Stimulated activated CD8-positive, alpha-beta memory T cell treated with anti-CD3 and anti-CD28 coated beads, Interleukin-4, amount 100 ng/mL, for 48 hours (primary cell): Measurements from ENCODE around the gene CKLF.
"Not testable (repeated sequence)": the region's sequence is repeated elsewhere in the genome, so short reads cannot be mapped to it uniquely, and the experiment has no call there.

Experiments used
- DNase-seq: peaks from one replicate; pipeline ENCODE4 v3.0.0-alpha.2; 2020

The CKLF gene

DNA sequence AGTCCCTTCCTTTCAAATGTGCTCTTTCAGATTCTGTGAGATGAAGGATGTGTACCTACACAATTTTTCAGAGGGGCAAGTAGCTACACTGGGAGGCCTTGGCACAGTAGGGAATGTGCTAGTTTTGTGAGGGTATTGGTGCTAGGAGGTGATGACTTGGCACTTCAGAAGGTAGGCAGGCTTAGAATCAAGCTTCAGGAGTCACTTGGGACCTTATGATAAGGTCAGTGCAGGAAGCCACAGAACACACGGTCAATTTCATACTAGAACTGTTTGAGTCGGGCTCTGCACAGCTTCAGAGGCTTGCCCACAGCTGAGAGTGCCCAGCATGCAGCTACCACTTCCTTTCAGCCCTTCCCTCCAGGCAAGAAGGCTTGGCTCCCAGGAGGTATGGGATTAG is 20.0 kb downstream of the CKLF start:
- DNase-seq = no peak

DNA sequence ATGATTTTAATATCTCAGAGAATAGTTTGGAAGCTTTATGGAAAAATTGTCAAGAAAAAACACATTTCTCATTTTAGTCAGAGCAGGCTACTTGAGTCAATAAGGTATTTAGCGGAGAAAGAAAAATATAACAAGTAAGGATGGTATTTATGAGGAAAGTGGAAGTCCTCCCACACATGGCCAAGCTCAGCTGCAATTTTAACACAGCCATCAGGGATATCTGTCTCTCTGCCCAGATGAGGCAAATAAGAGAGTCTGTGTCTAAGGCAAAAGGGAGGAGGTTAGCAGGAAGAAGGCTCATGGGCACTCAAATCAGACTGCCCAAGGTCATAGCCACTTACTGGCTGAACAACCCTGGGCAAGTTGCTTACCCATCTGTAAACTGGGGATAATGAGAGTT is 21.7 kb downstream of the CKLF start:
- no peak for DNase-seq

DNA sequence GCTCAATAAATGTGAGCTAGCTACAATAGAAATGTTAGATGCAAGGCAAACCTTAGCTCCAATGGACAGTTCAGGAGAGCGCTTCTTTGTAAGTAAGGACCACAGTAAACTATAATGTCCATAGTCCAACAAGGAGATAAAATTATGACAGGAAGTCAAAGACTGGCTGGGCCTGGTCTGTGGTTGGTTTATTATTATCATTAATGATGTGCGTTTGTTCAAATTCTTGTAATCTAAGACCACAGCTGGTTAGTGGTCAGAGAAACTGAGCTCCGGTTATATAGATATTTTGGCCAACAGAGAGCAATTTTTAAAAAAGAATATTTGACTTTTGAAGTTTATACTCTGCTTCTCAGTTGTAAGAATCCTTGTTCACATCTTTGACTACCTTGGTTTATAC is 22.2 kb downstream of the CKLF start:
- no peak for DNase-seq

DNA sequence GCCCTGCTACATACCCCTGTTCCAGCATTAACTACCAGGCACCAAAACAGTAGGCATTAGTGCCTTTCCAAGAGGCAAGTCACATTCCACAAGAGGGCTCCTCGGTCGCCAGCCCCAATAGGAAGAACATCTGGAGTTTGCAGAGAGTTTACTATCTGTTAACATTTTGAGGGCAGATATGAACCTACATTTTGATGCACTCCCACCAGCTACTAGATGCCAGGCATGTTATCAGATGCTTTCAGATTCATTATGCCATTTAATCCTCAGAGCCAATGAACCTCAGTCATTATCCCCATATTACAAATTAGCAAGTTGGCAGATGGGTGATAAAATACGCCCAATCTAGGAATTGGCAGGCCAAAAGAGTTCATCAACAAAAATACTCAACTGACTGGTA is 22.7 kb downstream of the CKLF start:
- DNase-seq = no peak

DNA sequence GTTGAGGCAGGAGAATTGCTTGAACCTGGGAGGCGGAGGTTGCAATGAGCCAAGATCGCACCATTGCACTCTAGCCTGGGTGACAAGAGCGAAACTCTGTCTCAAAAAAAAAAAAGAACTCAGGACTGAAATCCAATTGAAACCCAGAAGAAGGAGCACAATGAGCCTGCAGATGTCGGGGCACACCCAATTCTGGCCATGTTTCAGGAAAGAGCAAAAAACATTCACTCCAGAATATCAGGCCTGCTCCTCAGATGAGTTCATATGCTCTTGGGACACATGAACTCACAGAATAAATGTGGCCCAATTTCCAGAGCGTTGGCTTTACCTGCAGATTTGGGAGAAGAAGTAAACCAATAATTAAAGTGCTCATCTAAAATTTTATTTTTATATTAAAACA is 23.9 kb downstream of the CKLF start:
- DNase-seq = no peak

DNA sequence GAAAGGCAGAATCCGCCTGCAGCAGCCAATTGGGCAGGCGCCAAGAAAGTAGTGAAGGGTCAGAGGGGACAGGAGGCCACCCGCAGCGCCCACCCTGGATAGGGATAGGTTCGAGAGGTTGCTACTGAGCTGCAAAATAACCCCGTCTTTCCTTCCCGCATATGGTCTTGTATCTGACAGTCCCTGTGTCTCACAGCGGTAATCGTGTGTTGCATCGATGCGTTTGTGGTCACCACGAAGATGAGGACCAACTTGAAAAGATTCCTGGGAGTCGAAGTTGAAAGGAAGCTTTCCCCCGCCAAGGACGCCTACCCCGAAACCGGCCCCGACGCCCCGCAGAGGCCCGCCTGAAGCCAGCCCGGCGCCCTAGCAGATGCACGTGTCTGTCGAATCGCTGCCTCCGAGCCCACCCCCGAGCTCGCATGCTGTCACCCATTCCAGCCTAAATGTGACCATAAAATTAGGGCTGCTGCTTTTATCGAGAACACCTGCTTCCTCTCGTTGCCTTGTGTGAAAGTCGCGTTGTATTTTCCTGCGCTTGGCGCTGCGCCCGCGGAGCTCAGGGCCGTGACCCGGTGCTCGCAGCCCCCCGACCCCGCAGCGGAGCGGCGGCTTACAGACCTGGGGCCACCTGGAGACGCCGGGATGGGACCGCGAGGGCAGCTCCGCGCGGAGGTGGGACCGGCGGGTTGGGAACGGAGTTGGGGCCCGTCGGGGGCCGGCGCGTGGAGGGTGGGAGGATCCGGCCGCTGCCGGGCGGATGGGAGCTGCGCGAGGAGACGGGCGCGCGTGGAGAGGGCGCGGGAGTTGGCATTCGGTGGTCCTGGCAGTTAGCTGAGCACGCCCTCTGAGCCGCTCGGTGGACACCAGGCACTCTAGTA is 26.5 kb downstream of the CKLF start, which contains the start of gene CMTM2:
Gene CMTM2, plus strand, starts transcription at position 813 of the 881 bp plus-strand sequence. CDS start 145 bp downstream, outside the sequence.
- DNase-seq = no peak

DNA sequence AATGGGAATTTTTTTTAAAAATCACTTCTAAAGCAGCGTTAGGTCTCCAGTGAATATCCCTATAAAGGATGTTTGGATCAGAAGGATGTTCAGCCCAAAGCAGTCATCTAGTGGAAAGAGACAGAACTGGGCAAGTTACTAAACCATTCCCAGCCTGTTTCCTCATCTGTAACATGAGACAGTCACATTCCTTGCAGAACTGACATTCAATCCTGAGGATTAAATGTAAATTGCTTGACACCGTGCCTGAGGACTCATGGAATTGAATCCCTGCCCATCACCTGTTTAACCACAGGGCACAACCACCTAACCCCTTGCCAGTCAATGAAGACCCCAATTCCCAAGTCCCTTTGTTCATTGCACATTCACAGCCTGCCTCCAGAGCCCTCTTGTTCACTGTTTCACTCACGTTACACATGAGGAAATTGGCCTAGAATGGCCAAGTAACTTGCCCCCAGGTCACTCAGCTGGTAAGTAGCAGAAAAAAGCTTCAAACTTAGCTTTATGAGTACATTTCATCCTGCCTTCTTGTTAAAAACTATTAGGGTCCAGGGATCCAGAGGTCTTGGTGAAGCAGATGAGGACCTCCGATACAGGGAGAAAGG is 28.3 kb downstream of the CKLF start:
- no peak for DNase-seq

DNA sequence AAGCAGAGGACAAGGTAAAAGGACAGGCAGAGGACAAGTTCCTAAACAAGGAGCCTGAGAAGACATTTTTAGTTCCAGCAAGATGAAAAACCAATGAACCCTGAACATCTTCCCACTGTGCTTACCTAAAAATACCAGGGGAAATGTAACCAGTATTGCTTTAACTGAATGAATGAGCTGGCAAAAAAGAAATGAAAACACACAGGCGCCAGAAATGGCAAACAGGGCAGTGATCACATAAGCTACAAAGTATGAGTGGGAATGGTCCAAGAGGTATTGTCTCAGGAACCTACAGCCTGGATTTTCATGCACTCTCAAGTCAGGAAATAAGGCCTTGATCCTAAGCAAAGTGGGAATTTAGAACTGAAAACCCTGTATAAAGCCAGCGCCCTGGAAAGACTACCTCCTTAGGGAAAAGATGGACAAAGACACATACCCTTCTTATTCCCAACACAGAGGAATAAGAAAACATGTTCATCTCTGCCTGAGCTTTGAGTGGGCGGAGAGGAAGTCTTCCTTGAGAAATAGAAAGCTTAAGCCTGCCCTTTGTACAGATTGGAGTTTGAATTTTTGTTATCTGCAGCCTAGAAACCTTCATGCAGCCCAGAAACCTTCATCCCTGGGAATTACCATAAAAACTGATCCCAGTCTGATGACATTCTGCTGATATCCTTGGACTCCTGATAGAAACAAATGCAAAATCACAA is 29.0 kb downstream of the CKLF start:
- no peak for DNase-seq

DNA sequence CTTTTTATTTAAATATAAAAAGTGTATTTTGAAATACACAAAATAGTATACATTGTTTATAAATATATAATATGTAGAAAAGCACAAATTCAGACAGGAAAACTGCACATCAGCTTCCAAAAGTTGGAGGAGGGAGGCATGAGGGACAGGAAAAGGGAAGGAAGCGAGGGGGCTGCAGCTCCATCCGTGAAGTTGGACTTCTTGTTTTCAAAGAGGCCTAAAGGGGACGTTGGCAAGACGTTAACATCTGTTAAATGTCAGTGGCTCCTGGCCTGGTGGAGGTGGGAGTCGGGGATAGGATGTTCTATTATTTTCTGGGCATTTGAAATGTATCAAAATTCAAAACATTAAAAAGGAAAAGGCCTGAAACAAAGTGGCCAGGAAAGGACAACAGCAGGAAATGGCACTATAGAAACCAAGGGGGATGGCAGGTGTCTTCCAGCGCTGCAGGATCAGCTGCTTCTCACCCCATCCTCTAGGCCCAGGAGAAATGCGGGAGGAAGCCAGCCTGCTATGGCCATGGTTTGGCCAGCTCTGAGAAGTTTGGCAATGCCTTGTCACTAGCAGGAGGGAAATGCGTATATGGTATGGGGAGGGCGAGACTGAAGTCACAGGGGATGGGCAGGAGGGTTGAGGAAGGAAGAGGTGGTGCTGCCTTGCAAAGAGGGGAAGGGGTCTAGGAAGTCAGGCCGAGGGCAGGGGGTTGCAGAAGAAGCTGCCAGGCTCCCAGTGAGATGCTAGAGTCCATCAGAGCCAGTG is 33.3 kb downstream of the CKLF start:
- no peak for DNase-seq

DNA sequence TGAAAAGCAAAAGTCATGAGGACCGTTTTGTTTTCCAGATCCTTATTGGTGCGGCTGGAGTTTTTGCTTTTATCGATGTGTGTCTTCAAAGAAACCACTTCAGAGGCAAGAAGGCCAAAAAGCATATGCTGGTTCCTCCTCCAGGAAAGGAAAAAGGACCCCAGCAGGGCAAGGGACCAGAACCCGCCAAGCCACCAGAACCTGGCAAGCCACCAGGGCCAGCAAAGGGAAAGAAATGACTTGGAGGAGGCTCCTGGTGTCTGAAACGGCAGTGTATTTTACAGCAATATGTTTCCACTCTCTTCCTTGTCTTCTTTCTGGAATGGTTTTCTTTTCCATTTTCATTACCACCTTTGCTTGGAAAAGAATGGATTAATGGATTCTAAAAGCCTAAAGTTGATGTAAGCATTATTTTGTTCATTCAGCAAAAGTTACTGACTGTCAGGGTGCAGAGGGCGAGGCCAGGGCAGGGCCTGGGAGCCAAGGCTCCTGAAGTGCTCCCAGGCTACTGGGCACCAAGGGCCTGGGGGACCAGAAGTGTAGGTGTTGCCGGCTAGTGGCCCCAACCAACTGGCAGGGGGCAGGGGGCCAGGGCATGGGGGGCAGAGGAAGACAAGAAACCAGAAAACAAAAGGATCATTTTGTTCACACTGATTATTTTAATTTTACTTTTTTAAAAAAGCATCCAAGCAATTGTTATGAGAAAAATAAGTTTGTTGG is 35.7 kb downstream of the CKLF start:
- no peak for DNase-seq

DNA sequence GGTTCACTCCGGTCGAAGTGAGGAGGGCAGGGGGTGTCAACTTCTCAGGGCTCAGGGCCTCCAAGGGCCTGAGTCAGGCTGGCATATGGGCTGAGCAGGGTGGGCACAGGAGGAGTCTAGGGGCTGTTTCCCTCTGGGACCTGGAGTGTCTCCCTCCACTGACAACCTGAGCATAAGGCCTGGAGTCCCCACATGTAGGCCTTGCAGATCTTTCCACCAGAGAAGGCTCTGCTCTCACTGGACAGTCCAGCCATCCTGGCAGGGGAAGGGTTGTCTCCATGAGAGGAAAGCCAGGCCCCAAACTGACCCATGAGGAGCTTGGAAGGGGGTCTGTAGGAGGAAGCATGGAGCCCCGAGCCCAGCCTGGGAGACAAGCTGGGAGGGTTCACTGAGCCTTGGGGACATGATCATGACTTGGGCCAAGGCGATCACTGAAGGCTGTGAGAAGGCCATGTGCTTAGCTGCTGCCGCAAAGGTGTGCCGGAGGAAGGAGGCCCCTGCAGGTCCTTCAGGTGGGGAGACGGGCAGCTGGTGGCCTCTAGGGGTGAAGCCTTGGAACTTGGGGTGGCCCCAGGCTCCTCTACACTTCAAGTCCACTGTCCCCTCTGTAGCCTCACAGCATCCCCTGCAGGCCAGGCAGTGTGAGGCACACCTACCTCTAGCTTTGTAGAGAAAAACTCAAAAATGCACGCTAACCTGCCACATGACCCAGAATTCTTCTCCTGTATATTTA is 36.8 kb downstream of the CKLF start:
- DNase-seq = peak; percentile 72

DNA sequence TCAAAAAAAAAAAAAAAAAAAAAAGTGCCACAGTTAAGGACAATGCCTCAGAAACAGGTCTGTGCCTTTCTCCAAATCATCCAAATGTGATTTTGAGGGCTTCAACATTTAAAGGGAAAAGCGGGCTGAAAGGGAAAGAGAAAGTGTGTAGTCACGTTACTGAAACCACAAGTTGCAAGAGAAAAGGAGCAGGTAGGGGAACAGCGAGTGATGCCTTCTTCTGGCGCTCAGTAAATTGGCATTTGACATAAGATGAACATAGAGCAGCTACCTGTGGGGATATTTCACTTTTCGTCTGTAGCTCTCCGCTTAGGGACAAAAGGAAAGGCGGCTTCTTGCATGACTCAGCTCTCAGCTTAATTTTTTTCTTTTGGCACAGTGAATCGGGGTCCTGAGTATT is 37.9 kb downstream of the CKLF start:
- no peak for DNase-seq

DNA sequence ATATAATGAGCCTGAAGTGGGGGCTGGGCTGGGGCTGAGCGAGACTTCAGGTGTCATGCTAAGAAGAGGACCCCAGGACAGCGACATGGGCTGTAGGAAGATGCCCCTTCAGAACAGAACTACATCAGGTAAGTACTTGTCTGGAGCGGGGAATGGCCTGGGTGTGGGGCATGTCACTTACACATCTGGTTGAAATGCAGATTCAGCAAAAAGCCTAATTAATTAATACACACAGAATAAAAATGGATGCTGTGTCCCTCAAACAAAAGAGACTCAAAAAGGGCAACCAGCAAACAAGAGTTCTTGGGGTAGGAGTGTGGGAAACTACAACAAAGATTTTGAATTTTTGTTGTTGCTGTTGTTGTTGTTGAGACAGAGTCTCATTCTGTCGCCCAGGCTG is 38.6 kb downstream of the CKLF start:
- DNase-seq = no peak

DNA sequence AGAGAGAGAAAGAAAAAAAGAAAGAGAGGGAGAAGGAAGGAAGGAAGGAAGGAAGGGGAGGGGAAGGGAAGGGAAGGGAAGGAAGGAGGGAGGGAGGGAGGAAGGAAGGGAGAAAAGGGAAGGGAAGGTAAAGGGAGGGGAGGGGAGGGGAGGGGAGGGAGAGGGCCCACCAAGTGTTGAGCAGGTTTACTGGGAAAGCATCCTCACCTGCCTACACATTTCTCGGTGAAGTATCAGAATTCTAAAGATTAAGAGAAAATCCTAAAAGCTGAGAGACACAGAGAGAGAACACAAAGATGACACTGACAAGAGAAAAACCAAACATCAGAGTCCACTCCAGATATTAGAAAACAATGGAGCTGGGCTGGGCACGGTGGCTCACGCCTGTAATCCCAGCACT is 39.9 kb downstream of the CKLF start:
- DNase-seq = no peak

DNA sequence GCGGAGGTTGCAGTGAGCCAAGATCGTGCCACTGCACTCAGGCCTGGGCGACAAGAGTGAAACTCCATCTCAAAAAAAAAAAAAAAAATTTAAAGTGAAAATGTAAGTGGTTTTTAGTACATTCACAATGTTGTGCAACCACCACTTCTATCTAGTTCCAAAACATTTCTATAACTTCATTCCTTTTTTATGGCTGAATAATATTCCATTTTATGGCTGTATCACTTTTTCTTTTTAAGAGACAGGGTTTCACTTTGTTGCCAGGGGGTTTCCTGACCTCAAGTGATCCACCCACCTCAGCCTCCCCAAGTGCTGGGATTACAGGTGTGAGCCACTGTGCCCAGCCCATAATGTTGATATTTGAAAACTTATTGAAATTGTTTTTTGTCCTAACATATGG is 40.4 kb downstream of the CKLF start:
- no peak for DNase-seq

DNA sequence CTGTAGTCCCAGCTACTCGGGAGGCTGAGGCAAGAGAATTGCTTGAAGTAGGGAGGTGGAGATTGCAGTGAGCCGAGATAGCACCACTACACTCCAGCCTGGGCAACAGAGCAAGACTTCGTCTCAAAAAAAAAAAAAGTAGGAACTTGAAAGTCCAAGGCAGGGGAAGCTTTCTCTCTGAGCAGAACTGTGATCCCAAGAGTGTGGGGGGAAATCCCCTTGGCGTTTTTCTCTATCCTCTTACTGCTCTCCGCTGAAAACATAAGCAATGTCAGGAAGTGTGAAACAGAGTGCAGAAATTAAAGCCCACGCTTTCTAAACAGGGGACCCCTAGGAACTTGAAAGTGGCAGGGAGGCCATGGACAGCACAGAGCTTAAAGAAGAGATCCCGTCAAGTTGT is 42.4 kb downstream of the CKLF start:
- no peak for DNase-seq

DNA sequence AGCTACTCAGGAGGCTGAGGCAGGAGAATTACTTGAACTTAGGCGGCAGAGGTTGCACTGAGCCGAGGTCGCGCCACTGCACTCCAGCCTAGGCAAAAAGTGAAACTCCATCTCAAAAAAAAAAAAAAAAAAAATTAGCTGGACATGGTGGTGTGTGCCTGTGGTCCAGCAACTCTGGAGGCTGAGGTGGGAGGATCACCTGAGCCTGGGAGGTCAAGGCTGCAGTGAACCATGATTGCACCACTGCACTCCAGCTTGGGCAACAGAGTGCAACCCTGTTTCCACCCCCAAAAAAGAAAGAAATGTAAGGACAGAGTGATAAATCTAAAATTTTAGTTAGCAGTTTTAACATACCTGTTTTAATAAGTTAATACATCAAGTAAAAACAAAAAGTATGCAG is 44.2 kb downstream of the CKLF start:
- DNase-seq = not testable (repeated sequence)

DNA sequence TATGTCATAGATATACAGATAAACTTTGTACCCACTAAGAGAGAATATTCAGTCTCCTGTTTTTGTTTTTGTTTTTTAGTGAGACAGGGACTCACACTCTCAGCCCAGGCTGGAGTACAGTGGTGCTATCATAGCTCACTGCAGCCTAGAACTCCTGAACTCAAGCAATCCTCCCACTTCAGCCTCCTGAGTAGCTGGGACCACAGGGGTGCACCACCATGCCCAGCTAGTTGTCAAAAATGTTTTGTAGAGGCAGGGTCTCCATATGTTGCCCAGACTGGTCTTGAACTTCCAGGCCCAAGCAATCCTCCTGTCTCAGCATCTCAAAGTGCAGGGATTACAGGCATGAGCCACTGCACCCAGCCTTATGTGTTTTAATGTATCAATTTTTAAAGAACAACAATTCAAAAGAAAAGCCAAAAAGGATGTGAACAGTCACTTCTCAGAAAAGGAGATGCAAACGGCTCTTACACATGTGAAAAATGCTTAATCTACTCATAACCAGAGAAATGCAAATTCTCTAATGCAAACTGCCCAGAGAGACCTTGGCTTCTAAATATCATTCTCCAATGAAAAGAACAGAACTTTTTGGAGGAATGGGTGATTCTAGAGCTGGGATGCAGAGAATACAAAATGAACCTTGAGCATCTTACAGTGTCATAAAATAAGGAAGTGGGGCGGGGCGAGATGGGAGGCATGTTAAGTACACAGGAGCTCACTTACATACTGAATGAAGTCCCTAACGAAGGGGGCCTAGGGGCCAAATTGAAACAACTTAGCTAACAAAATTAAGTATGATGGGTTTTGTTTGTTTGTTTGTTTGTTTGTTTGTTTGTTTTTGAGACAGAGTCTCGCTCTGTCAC is 44.8 kb downstream of the CKLF start:
- no peak for DNase-seq

DNA sequence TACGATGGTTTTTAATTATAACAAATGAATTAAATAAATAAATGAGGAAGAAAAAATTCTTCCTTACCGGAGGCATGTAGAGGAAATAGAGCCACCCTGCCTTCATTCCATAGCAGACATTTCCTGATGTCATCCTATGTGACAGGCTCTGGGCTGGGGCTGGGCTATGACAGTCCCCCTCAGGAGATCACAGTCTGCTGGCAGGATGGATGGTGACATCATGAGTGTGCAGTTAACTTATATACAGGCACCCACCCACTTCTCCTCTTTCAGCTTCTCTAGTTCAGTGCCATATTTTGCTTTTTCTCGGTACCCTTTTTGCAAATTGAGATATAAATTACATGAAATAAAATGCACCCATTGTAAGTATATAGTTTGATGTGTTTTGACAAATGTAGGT is 45.7 kb downstream of the CKLF start:
- DNase-seq = no peak

DNA sequence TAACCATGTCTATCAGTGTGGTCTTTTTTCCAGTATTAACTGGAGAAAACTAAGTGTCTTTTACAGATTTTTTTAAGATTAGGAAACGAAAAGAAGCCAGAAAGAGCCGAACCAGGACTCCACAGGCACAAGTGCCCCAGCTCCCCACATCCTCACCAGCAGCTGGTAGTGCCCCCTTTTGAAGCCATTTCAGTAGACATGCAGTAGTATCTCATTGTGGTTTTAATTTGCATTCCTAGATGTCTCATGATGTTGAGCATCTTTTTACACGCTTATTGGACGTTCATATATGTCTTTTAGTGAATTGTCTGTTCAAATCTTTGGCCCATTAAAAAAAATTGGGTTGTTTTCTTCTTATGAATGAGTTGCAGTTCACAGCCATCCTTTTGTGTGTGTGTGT is 47.4 kb downstream of the CKLF start:
- DNase-seq = no peak

DNA sequence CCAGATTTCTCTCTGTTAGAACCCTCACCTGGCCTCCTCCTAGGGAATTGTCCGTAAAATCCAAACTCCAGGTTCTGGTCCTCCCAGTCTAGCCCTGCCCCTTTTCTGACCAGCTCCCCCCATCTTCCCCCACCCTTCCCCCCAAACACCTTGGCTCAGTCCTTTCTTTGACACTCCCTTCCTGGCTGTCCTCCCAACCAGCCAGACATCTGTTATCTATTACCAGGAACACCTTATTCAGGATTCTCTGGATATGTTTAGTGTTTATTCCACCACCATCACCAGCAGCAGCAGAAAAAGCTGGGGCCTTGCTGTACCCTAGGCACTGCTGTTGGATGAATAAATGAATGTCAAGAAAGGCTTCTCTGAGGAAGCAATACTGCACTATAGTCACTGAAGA is 48.1 kb downstream of the CKLF start:
- DNase-seq = no peak
